ENCODE measurements around the gene FAM98B.

GRCh38 chr15:38425269-38425668 lies 28.7 kb upstream of the FAM98B start:
- TF ChIP-seq EZH2 (IDR thresholded peaks at IDR 0.05; ENCODE audit: borderline replicate concordance, control insufficient read depth, low read depth, low read length) (no peak), NR2C2 (IDR thresholded peaks at IDR 0.05; ENCODE audit: borderline replicate concordance, control insufficient read depth, insufficient read length, low read depth) (no peak), GABPA (IDR thresholded peaks at IDR 0.05; ENCODE audit: low read depth) (no peak), POLR2AphosphoS2 (IDR thresholded peaks at IDR 0.05; ENCODE audit: low read depth, low read length) (no peak), NFYA (IDR thresholded peaks at IDR 0.05; ENCODE audit: borderline replicate concordance, low read depth, low read length) (no peak), E2F4 (IDR thresholded peaks at IDR 0.05; ENCODE audit: low read depth, low read length) (no peak), RAD21 (IDR thresholded peaks at IDR 0.05; ENCODE audit: insufficient read depth, low read depth, low read length) (no peak), CTCF (IDR thresholded peaks at IDR 0.05 in 2 of 3, conservative IDR thresholded peaks at IDR 0.05 in 1 of 3; ENCODE audit: control insufficient read depth in 2 of 3, extremely low read depth in 1 of 3, insufficient read depth in 1 of 3, low read depth in 3 of 3, low read length in 3 of 3) (no peak), NBN (IDR thresholded peaks at IDR 0.05) (no peak), ATF3 (IDR thresholded peaks at IDR 0.05; ENCODE audit: borderline replicate concordance, extremely low read depth, low read depth, low read length) (no peak), GATAD2B (conservative IDR thresholded peaks at IDR 0.05; ENCODE audit: low read depth) (no peak), HDAC2 (IDR thresholded peaks at IDR 0.05) (no peak), E2F8 (IDR thresholded peaks at IDR 0.05; ENCODE audit: low read depth, partially characterized antibody) (no peak)

Measured in GM12878 (cell line).